Transverse colon (tissue), 4 donors: Measurements from ENCODE around the gene FYCO1. TPM values are rescaled to one million over a fixed set of nuclear protein-coding genes. Genes with fewer than 3 reads are reported as not detected.

Experiments used
- DNase-seq: peaks from one replicate; pipeline ENCODE4 v3.0.0-alpha.2; 2019
- H3K27ac ChIP-seq, 4 donors: fragments of 200-600 bp; sonication (generic); 2 replicates each; pipeline ENCODE4 v1.5.1; 2016 to 2018; ENCODE audit warnings: inconsistent platforms in 4 of 4
- H3K27me3 ChIP-seq: fragments of 200-600 bp; sonication (generic); 2 replicates; pipeline ENCODE4 v1.5.1; 2017; ENCODE audit warnings: inconsistent platforms
- H3K36me3 ChIP-seq, 4 donors: fragments of 200-600 bp; sonication (generic); 2 replicates each; pipeline ENCODE4 v1.5.1; 2017 to 2019; ENCODE audit warnings: inconsistent platforms in 4 of 4
- H3K4me1 ChIP-seq, 4 donors: fragments of 200-600 bp; sonication (generic); 2 replicates each; pipeline ENCODE4 v1.5.1; 2017 to 2020; ENCODE audit warnings: inconsistent platforms in 4 of 4
- H3K4me3 ChIP-seq, 4 donors: fragments of 200-600 bp; sonication (generic); 1 replicate in 1 of 4; 2 replicates in 3 of 4; pipeline versions ENCODE4 v1.5.1 to v1.6.1; 2017 to 2019; ENCODE audit warnings: inconsistent platforms in 4 of 4
- H3K9me3 ChIP-seq, 2 donors: fragments of 200-600 bp; sonication (generic); 2 replicates each; pipeline ENCODE4 v1.5.1; 2017 to 2019; ENCODE audit warnings: inconsistent platforms in 2 of 2
- CTCF ChIP-seq, 5 experiments: fragments of 200-600 bp in 3 of 5; fragments of 450-650 bp in 2 of 5; sonication (generic) in 3 of 5; IDR thresholded peaks; 1 replicate in 2 of 5; 2 replicates in 3 of 5; pipeline ENCODE4 v1.5.1; 2016 to 2017; ENCODE audit warnings: antibody characterized with exemption in 5 of 5, inconsistent platforms in 3 of 5, mild to moderate bottlenecking in 2 of 5, moderate library complexity in 1 of 5
- EP300 ChIP-seq: sonication (generic); formaldehyde crosslinking; IDR thresholded peaks from one replicate; pipeline ENCODE4 v1.6.1; 2017; ENCODE audit warnings: antibody characterized with exemption, low read depth
- POLR2A ChIP-seq: fragments of 450-650 bp; IDR thresholded peaks from one replicate; pipeline ENCODE4 v1.6.1; 2016; ENCODE audit warnings: antibody characterized with exemption, mild to moderate bottlenecking, moderate library complexity
- POLR2AphosphoS5 ChIP-seq, 3 donors: sonication (generic); formaldehyde crosslinking; IDR thresholded peaks; one replicate each; pipeline ENCODE4 v1.6.1; 2016; ENCODE audit warnings: antibody characterized with exemption in 3 of 3
- WGBS, 2 donors: methylation state at CpG; one replicate each; pipeline ENCODE4 v1.1.5; 2018; ENCODE audit warnings: low coverage in 1 of 2; 5-methylcytosine and 5-hydroxymethylcytosine counted together
- in situ Hi-C, 4 donors: fragments of 200-750 bp; cut with MboI; loops; one replicate each; pipeline versions ENCODE4 v1.15.0 to v1.15.1; 2017; ENCODE audit warnings: low sequenced_read_pairs in 3 of 4, low pct_ligation_motif_present in 1 of 4, low pct_unique_long_range_greater_than_20kb in 1 of 4
- intact Hi-C: fragments of 100-400 bp; cut with DNase I; formaldehyde crosslinking; loops from one replicate; pipeline ENCODE4 v1.15.1; 2023; ENCODE audit warnings: low total_unique reads
- total RNA-seq, 4 donors: library from RNA; depleted of rRNA; stranded (reverse); fragments of >200 nt; gene quantifications; one replicate each; pipeline ENCODE4 v1.1.0, GENCODE V29; 2016

The FYCO1 gene
- total RNA-seq, 4 donors from 2014 or later: 34.5 to 40.0 (median 38.1) TPM

DNA sequence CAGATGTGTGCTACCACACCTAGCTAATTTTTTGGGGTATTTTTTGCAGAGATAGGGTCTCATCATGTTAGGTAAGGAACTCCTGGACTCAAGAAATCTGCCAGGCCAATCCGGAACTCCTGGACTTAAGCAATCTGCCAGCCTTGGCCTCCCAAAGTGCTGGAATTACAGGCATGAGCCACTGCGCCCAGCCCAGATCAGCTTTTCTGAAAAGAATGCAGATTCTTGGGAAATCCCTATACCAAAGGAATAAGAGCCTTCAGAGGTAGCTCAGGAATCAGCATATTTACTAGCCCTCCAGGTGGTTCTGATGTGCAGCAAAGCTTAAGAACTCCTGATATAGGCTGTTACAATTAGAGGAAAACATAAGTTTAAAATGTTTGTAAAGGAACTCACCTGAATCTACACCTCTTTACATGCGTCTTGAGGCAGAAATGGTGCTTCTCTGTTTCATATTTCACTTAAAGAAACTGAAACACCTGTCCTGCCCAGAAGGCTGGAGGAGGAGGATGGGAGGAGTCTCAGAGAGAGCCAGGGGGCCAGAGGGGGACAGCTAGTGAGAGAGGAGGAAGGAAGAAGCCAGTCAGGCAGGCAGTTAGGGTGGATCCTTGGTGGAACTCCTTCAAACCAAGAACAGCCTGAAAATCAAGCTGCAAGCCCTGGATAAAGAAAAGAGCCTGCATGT is 31.5 kb upstream of the FYCO1 start, which contains the start of gene XCR1:
Gene XCR1 (minus strand): TSS at position 463 of the 685 bp plus-strand sequence. CDS start 5,536 bp downstream, outside the sequence.
- intact Hi-C loops: no loop called here
- no peak for TF ChIP-seq EP300
- no peak for TF ChIP-seq POLR2AphosphoS5 (IDR thresholded peaks at IDR 0.05)
- no peak for TF ChIP-seq POLR2A
- TF ChIP-seq CTCF (IDR thresholded peaks at IDR 0.05): no peak
- WGBS, 2 donors: 90% methylated on average over 3 of the region's 3 CpGs; no CpG with 5 or more reads in 1 of the 2 donors
- DNase-seq: no peak
- no peaks in the 10 kb centered on the region for H3K36me3 ChIP-seq
- no peak within 1 kb of the TSS for H3K27ac ChIP-seq
- H3K4me1 ChIP-seq: no peaks in the 10 kb centered on the region
- H3K9me3 ChIP-seq: peaks cover 0 to 5% of the 10 kb centered on the region in 2 donors
- no peaks in the 10 kb centered on the region for H3K27me3 ChIP-seq
- in situ Hi-C loops: no loop called here
- H3K4me3 ChIP-seq: no peak within 1 kb of the TSS

DNA sequence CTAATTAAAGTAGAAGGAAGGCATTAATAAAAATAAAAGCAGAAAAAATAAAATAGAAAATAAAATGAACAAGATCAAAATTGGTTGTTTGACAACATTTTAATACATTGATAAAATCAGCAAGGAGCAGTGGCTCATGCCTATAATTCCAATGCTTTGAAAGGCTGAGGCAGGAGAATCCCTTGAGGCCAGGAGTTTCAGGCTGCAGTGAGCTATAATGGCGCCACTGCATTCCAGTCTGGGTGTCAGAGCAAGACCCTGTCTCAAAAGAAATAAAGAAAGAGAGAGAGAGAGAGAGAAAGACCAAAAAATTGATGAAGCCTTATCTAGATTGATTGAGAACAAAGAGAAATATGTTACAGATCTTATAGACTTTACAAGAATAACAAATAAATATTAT is 29.5 kb upstream of the FYCO1 start:
- Histone ChIP-seq H3K9me3 (peaks cover 0 to 5% of the 10 kb centered on the region in 2 donors), H3K27me3 (no peaks in the 10 kb centered on the region), H3K27ac (no peak overlapping the region), H3K4me3 (no peak overlapping the region), H3K36me3 (no peaks in the 10 kb centered on the region), H3K4me1 (no peaks in the 10 kb centered on the region)
- intact Hi-C loops: no loop called here
- WGBS, 2 donors: 88% methylated on average over 1 of the region's 1 CpG
- TF ChIP-seq POLR2AphosphoS5 (IDR thresholded peaks at IDR 0.05) (no peak), CTCF (IDR thresholded peaks at IDR 0.05) (no peak), EP300 (no peak), POLR2A (no peak)
- DNase-seq: no peak
- in situ Hi-C loops: no loop called here

GRCh38 chr3:46024131-46024530 is 28.5 kb upstream of the FYCO1 start:
- Histone ChIP-seq H3K4me1 (no peaks in the 10 kb centered on the region), H3K36me3 (no peaks in the 10 kb centered on the region), H3K9me3 (peaks cover 0 to 5% of the 10 kb centered on the region in 2 donors), H3K27ac (no peak overlapping the region), H3K4me3 (no peak overlapping the region), H3K27me3 (no peaks in the 10 kb centered on the region)
- intact Hi-C loops (no loop called here), in situ Hi-C loops (no loop called here)
- WGBS, 2 donors: 50 to 55% methylated on average over 3 of the region's 3 CpGs
- no peak for TF ChIP-seq EP300
- TF ChIP-seq POLR2A: no peak
- TF ChIP-seq POLR2AphosphoS5 (IDR thresholded peaks at IDR 0.05): no peak
- TF ChIP-seq CTCF (IDR thresholded peaks at IDR 0.05): no peak
- no peak for DNase-seq

DNA sequence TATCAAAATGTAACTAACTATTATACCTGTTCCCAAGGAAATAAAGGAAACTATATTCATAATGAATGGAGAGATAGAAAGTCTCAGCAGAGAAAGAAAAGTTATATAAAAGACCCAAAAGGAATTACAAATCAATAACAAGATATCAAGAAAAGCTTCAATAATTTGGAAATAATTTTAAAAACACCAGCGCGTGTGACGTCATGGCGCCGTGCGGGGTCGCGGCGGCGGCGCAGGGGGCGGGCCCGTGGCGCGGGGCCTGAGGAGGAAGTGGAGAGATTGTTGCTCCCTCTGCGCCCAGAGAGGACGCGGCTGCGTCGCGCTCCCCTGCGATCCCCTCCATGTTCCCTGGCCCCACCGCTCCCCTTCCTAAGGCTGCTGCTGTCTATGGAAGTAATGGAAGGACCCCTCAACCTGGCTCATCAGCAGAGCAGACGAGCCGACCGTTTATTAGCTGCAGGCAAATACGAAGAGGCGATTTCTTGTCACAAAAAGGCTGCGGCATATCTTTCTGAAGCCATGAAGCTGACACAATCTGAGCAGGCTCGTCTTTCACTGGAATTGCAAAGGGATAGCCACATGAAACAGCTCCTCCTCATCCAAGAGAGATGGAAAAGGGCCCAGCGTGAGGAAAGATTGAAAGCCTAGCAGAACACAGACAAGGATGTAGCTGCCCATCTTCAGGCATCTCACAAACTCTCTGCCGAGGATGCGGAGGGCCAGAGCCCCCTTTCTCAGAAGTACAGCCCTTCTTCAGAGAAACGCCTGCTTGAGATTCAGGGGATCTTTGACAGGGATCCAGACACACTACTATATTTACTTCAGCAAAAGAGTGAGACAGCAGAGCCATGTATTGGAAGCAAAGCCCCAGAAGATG is 27.5 kb upstream of the FYCO1 start:
- Histone ChIP-seq H3K27ac (no peak overlapping the region), H3K4me1 (no peaks in the 10 kb centered on the region), H3K4me3 (no peak overlapping the region), H3K36me3 (no peaks in the 10 kb centered on the region), H3K27me3 (no peaks in the 10 kb centered on the region), H3K9me3 (peaks cover 0 to 5% of the 10 kb centered on the region in 2 donors)
- 69 to 95% methylated on average over 7 to 34 of the region's 34 CpGs for WGBS, 2 donors
- in situ Hi-C loops (no loop called here), intact Hi-C loops (no loop called here)
- TF ChIP-seq POLR2A: no peak
- no peak for TF ChIP-seq EP300
- DNase-seq: no peak
